HG03159 (cell line): ENCODE measurements around the gene LHFPL6.
A peak's percentile ranks its signal among the peaks of the same experiment; 100 is the strongest.

Source experiments
- ATAC-seq: cut with Tn5 transposase; IDR thresholded peaks from one replicate; pipeline ENCODE4 v1.9.1; 2021; ENCODE audit warnings: mild to moderate bottlenecking, moderate library complexity; ENCODE audit not compliant: unreplicated experiment

Gene LHFPL6

DNA sequence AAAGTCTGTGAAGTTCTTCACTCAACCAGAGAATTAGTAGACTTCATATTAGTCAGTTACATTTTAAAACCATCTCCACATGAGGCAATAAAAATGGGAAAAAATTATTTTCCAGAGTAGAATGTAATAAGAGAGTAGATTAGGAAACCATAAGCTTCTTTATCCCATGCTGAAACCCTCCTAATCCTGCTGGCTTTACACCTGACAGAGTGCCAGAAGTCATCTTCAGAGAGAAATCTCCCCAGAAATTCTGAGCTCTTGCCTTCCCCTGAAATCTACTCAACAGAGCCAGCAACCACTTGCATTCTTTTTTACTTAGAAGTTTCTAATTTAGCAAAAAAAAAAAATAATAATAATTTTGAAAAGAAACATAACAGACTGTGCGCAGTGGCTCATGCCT, 284.8 kb downstream of the LHFPL6 start:
- ATAC-seq, result no peak

DNA sequence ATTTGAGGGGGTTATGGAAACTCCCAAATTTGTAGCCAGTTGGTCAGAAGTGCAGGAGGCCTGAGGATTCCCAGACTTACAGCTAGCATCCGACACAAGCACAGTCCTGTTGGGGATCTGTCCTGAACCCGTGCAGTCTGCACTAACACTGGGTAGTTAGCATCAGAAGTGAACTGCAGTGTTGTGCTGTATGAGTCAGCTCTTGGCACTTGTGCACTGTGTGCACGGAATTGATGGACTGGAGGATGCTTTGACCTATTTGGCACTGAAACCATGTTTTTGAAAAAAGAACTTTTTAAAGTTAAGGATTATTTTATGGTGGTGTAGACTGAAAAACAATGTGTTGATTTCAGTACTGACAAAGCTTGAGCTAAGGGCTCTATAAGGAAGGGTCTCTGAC, 285.7 kb downstream of the LHFPL6 start:
- no peak for ATAC-seq

DNA sequence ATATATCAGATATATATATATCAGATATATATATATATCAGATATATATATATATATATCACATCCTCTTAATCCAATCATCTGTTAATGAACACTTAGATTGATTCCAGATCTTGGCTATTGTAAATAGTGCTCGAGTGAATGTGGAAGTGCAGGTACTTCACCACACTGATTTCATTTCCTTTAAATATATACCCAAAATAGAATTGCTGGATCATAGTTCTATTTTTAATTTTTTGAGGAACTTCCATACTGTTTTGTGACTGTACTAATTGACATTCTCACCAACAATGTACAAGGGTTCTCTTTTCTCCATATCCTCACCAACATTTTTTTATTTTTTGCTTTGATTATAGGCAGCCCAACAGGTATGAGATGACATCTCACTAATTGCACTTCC, 287.2 kb downstream of the LHFPL6 start:
- ATAC-seq, result no peak

- no peak for ATAC-seq
Measured at GRCh38 chr13:39313721-39314120, 289.3 kb downstream of the LHFPL6 start.

DNA sequence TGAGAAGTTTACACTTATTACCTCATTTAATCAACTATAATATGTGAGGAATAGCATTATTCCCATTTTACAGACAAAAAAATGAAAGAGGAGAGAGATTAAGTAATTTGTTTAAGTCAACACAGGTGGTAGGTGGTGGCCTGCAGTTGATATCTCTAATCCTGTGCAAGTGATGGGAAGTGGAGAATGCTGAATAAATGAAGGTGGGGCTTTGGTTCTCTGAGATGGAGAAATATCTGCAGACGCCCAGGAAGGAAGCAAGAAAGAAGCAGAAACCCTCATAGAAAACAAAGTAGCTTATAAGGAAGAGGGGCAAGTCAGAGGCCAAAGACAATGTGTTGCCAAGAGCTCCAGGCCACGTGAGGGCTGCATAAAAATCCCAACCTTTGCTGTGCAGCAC, 290.4 kb downstream of the LHFPL6 start:
- ATAC-seq, result no peak

GRCh38 chr13:39311619-39312018, 291.4 kb downstream of the LHFPL6 start:
- no peak for ATAC-seq

GRCh38 chr13:39310961-39311360, 292.0 kb downstream of the LHFPL6 start:
- ATAC-seq, result no peak

- peak; percentile 93 for ATAC-seq
Measured at GRCh38 chr13:39306639-39307589, 296.1 kb downstream of the LHFPL6 start.

- ATAC-seq, result no peak
Measured at GRCh38 chr13:39302820-39303219, 300.2 kb downstream of the LHFPL6 start.

DNA sequence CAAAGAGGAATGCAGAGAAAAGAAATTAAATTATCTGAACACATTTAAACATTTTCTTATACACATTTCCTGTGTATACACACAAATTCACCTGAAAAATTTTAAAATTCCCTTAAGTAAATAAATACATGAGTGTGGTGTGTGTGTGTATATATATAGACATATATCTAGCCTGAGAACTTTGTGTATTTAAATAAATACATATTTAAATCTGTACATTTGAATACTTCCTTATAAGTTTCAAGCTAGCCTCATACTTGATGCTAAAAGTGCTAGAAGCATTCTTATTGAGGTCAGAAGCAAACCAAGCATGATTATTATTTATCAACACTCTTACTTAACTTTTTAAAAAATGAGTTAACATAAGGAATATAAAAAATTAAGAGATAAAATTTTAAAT, 304.0 kb downstream of the LHFPL6 start:
- no peak for ATAC-seq

GRCh38 chr13:39297664-39298171, 305.3 kb downstream of the LHFPL6 start:
- no peak for ATAC-seq

DNA sequence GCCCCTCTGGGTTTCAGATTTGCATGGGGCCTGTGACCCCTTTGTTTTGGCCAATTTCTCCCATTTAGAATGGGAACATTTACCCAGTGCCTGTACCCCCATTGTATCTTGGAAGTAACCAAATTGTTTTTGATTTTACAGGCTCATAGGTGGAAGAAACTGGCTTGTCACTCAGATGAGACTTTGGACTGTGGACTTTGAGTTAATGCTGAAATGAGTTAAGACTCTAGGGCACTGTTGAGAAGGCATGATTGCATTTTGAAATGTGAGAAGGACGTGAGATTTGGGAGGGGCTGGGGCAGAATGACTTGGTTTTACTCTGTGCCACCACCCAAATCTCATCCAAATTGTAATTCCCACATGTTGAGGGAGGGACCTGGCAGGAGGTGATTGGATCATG, 306.0 kb downstream of the LHFPL6 start:
- ATAC-seq, result no peak

DNA sequence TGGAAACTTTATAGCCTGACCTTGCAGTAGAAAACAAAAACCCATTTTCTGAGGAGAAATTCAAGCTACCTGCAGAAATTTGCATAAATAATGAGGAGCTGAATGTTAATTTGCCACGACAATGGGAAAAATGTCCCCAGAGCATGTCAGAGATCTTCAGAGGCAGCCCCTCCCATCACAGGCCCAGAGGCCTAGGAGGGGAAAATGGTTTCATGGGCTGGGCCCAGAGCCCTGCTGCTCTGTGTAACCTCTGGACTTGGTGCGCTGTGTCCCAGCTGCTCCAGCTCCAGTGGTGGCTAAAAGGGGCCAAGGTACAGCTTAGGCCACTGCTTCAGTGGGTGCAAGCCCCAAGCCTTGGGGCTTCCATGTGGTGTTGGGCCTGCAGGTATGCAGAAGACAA, 306.8 kb downstream of the LHFPL6 start:
- no peak for ATAC-seq
